Ovary (tissue), 9 donors: ENCODE measurements around the gene ADGRE2. TPM values are rescaled to one million over a fixed set of nuclear protein-coding genes. Genes with fewer than 3 reads are reported as not detected.
"Not testable (repeated sequence)": the region's sequence is repeated elsewhere in the genome, so short reads cannot be mapped to it uniquely, and the experiment has no call there.

Experiments
- DNase-seq, 5 donors: peaks; one replicate each; pipeline ENCODE4 v3.0.0-alpha.2; 2019 to 2020
- H3K27ac ChIP-seq, 2 donors: fragments of 200-600 bp; one replicate each; pipeline versions ENCODE4 v1.5.1 to v1.8.0; 2019 to 2022
- H3K27me3 ChIP-seq: fragments of 200-600 bp; one replicate; pipeline ENCODE4 v1.8.0; 2022
- H3K36me3 ChIP-seq: fragments of 200-600 bp; sonication (generic); one replicate; pipeline ENCODE4 v1.5.1; 2019
- H3K4me1 ChIP-seq: one replicate; pipeline ENCODE4 v1.8.1; 2013; ENCODE audit warnings: mild to moderate bottlenecking, moderate library complexity; ENCODE audit not compliant: insufficient read depth
- H3K4me3 ChIP-seq: fragments of 200-600 bp; sonication (generic); one replicate; pipeline ENCODE4 v1.5.1; 2017
- H3K9me3 ChIP-seq, 2 donors: fragments of 200-600 bp in 1 of 2; sonication (generic) in 1 of 2; one replicate each; pipeline versions ENCODE4 v1.5.1 to v1.8.1; 2013 to 2019; ENCODE audit warnings: mild to moderate bottlenecking in 1 of 2, moderate library complexity in 1 of 2
- CTCF ChIP-seq, 3 donors: fragments of 450-650 bp in 2 of 3; fragments of 200-600 bp in 1 of 3; IDR thresholded peaks; one replicate each; pipeline versions ENCODE4 v1.5.1 to v1.8.0; 2016 to 2022; ENCODE audit warnings: antibody characterized with exemption in 3 of 3, mild to moderate bottlenecking in 1 of 3
- EP300 ChIP-seq: sonication (generic); formaldehyde crosslinking; IDR thresholded peaks from one replicate; pipeline ENCODE4 v1.6.1; 2017; ENCODE audit warnings: antibody characterized with exemption
- POLR2A ChIP-seq: fragments of 450-650 bp; IDR thresholded peaks from one replicate; pipeline ENCODE4 v1.6.1; 2017; ENCODE audit warnings: antibody characterized with exemption, mild to moderate bottlenecking, moderate library complexity
- WGBS, 3 donors: extraction: QIAGEN DNeasy Blood & Tissue Kit in 1 of 3; methylation state at CpG; one replicate each; pipeline versions ENCODE4 v1.1.5 to v1.1.7; 2013 to 2017; 5-methylcytosine and 5-hydroxymethylcytosine counted together
- intact Hi-C, 4 donors: fragments of 100-400 bp; cut with DNase I; formaldehyde crosslinking; loops; one replicate each; pipeline versions ENCODE4 v1.11.0 to v1.15.1; 2022 to 2023
- polyA plus RNA-seq, 2 donors: library from polyadenylated mRNA; stranded (reverse); fragments of 200-250 nt in 1 of 2; fragments of 350-450 nt in 1 of 2; fragmentation: Illumina TruSeq in 1 of 2; extraction: RNeasy Lipid Tissue Mini Kit (QIAGEN cat#74804) in 1 of 2; gene quantifications; one replicate each; pipeline ENCODE4 v1.2.3, GENCODE V29; 2013 to 2014
- total RNA-seq, 7 donors: library from RNA; depleted of rRNA in 2 of 7; stranded (reverse); fragments of >200 nt in 2 of 7; fragmentation: NEBNext Ultra II Directional in 3 of 7; extraction: Animal tissue kit (Norgen Biotek cat#: 25700) in 3 of 7; gene quantifications; one replicate each; pipeline versions ENCODE4 v1.1.0 to v1.2.4, GENCODE V29; 2016 to 2023
- donor health status: DM: no; HTN: no; CAD: no; lungs with moderate emphysema.
- donor health status: DM: no; HTN: no; CAD: no.
- donor health status: Bipolar disorder and iron deficiency.
- donor health status: DM: yes; HTN: yes; CAD: no.
- donor health status: DM: no; HTN: no; CAD: no.
- donor health status: DM: yes; HTN: yes; CAD: no.

ADGRE2 gene
- total and polyA plus RNA-seq, 9 donors = 0.24 to 4.2 (median 1.0) TPM

- WGBS, 3 donors = 70 to 81% (median 74%) methylated on average over 2 of the region's 2 CpGs
- no peaks in the 10 kb centered on the region for H3K4me1 ChIP-seq
These were observed 10.8 kb downstream of the ADGRE2 start for GRCh38 chr19:14767466-14767971.

GRCh38 chr19:14765841-14766240 lies 12.5 kb downstream of the ADGRE2 start:
- H3K36me3 ChIP-seq, H3K27ac ChIP-seq, H3K4me3 ChIP-seq, H3K27me3 ChIP-seq, intact Hi-C loops, DNase-seq, H3K9me3 ChIP-seq, H3K4me1 ChIP-seq: not testable (repeated sequence)
- 75 to 82% (median 76%) methylated on average over 15 of the region's 15 CpGs for WGBS, 3 donors

More at GRCh38 chr19:14767466-14767971, 10.8 kb downstream of the ADGRE2 start:
- intact Hi-C loops = no loop called here
- H3K27me3 ChIP-seq = no peaks in the 10 kb centered on the region
- no peak overlapping the region for H3K27ac ChIP-seq
- no peaks in the 10 kb centered on the region for H3K9me3 ChIP-seq
- H3K4me3 ChIP-seq = no peak overlapping the region
- H3K36me3 ChIP-seq = no peaks in the 10 kb centered on the region
- DNase-seq = no peak
- TF ChIP-seq POLR2A (no peak), CTCF (IDR thresholded peaks at IDR 0.05) (no peak), EP300 (no peak)

- H3K36me3 ChIP-seq, DNase-seq, H3K27ac ChIP-seq, H3K4me3 ChIP-seq, H3K9me3 ChIP-seq, intact Hi-C loops, H3K4me1 ChIP-seq, H3K27me3 ChIP-seq: not testable (repeated sequence)
- WGBS, 3 donors = 75 to 87% (median 83%) methylated on average over 8 to 18 of the region's 18 CpGs
These were observed 13.0 kb downstream of the ADGRE2 start for GRCh38 chr19:14765403-14765802.

DNA sequence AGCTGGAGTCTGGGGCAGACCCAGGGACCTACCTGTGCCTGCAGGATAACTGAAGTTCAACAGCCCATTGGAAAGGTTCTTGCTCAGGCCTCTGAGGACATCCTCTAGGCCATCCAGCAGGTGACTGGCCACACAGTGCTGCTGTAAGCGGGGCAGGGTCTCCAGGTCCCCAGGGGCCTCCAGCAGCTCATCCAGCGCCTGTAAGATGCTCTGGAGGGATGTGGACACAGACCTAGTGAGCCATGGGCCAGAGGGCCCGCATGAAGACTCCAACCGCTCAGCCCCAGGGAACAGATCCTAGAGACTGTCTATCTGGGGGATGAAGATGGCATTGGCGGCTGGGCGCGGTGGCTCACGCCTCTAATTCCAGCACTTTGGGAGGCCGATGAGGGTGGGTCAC lies 14.0 kb downstream of the ADGRE2 start:
- no peaks in the 10 kb centered on the region for H3K4me1 ChIP-seq
- no peaks in the 10 kb centered on the region for H3K9me3 ChIP-seq
- no peaks in the 10 kb centered on the region for H3K36me3 ChIP-seq
- DNase-seq = no peak
- H3K27ac ChIP-seq = no peak overlapping the region
- 78 to 82% (median 82%) methylated on average over 9 of the region's 9 CpGs for WGBS, 3 donors
- TF ChIP-seq CTCF (IDR thresholded peaks at IDR 0.05) = no peak
- no peak for TF ChIP-seq POLR2A
- H3K27me3 ChIP-seq = no peaks in the 10 kb centered on the region
- H3K4me3 ChIP-seq = no peak overlapping the region
- intact Hi-C loops = no loop called here

- Histone ChIP-seq H3K4me1 (no peaks in the 10 kb centered on the region), H3K27me3 (no peaks in the 10 kb centered on the region), H3K9me3 (no peaks in the 10 kb centered on the region), H3K36me3 (no peaks in the 10 kb centered on the region), H3K4me3 (no peak overlapping the region), H3K27ac (no peak overlapping the region)
- 58 to 78% (median 69%) methylated on average over 4 of the region's 4 CpGs for WGBS, 3 donors
- intact Hi-C loops = no loop called here
- TF ChIP-seq POLR2A (no peak), EP300 (no peak), CTCF (IDR thresholded peaks at IDR 0.05) (no peak)
- DNase-seq = no peak
These were observed 14.7 kb downstream of the ADGRE2 start for GRCh38 chr19:14763497-14764145.
